OCI-LY7 (cell line): Measurements from ENCODE around the gene PRMT9. TPM values are rescaled to one million over a fixed set of nuclear protein-coding genes. Genes with fewer than 3 reads are reported as not detected.

Experiments used
- BruUV-seq: library from RNA; stranded (reverse); fragments of 400-500 nt; replicated peaks from 2 replicates; lab custom pipeline; 2021; lab: Mats Ljungman, UMichigan
- CTCF ChIA-PET: fragments of 300-600 bp; sonication (Branson Sonifier 250); formaldehyde crosslinking; loops from one replicate; lab custom pipeline; 2022; ENCODE audit warnings: antibody characterized with exemption; ENCODE audit not compliant: unreplicated experiment; lab: Charles Lee
- POLR2A ChIA-PET: fragments of 300-600 bp; sonication (Branson Sonifier 250); formaldehyde crosslinking; loops from one replicate; lab custom pipeline; 2022; ENCODE audit warnings: antibody characterized with exemption; lab: Charles Lee
- DNase-seq: peaks from one replicate; pipeline ENCODE4 v3.0.0-alpha.2; 2015; ENCODE audit warnings: low spot score
- H2AFZ ChIP-seq: fragments of 200-600 bp; sonication (generic), shearing (Covaris generic); 2 replicates; pipeline ENCODE4 v1.6.1; 2014; ENCODE audit warnings: mild to moderate bottlenecking, antibody characterized with exemption, low read length, moderate library complexity
- H3K27ac ChIP-seq: fragments of 200-600 bp; sonication (generic); 2 replicates; pipeline ENCODE4 v1.5.1; 2014; ENCODE audit warnings: mixed run types, low read depth, mild to moderate bottlenecking, moderate library complexity, low read length, inconsistent platforms; ENCODE audit not compliant: poor library complexity, severe bottlenecking
- H3K36me3 ChIP-seq: fragments of 200-600 bp; sonication (generic); 2 replicates; pipeline ENCODE4 v1.6.1; 2014; ENCODE audit warnings: mild to moderate bottlenecking, antibody characterized with exemption, low read length, moderate library complexity, mixed read lengths; ENCODE audit not compliant: insufficient read depth
- H3K4me1 ChIP-seq: fragments of 200-600 bp; sonication (generic); 2 replicates; pipeline ENCODE4 v1.5.1; 2014; ENCODE audit warnings: mild to moderate bottlenecking, low read length; ENCODE audit not compliant: insufficient read depth, poor library complexity, severe bottlenecking
- H3K4me2 ChIP-seq: fragments of 200-600 bp; sonication (generic); 2 replicates; pipeline ENCODE4 v1.6.1; 2014; ENCODE audit warnings: mild to moderate bottlenecking, low read length
- H3K4me3 ChIP-seq: fragments of 200-600 bp; sonication (generic); 2 replicates; pipeline ENCODE4 v1.5.1; 2014; ENCODE audit warnings: mild to moderate bottlenecking, low read depth, low read length; ENCODE audit not compliant: poor library complexity, severe bottlenecking
- H3K79me2 ChIP-seq: fragments of 200-600 bp; sonication (generic); 2 replicates; pipeline ENCODE4 v1.6.1; 2016; ENCODE audit warnings: low read depth, mild to moderate bottlenecking, low read length, moderate library complexity, mixed read lengths; ENCODE audit not compliant: insufficient read depth
- H3K9me2 ChIP-seq: fragments of 200-600 bp; sonication (generic); 2 replicates; pipeline ENCODE4 v1.6.1; 2016; ENCODE audit warnings: mild to moderate bottlenecking, low read length, mixed read lengths; ENCODE audit not compliant: insufficient read depth
- H3K9me3 ChIP-seq: fragments of 200-600 bp; sonication (generic); 2 replicates; pipeline ENCODE4 v1.6.1; 2014; ENCODE audit warnings: mild to moderate bottlenecking, mixed run types, low read length, mixed read lengths
- H4K20me1 ChIP-seq: fragments of 200-600 bp; sonication (generic); 2 replicates; pipeline ENCODE4 v1.6.1; 2014; ENCODE audit warnings: mild to moderate bottlenecking, antibody characterized with exemption, low read length, moderate library complexity, mixed read lengths; ENCODE audit not compliant: insufficient read depth
- CTCF ChIP-seq: fragments of 200-600 bp; sonication (generic); conservative IDR thresholded peaks from 2 replicates; pipeline ENCODE4 v1.5.1; 2014; ENCODE audit warnings: mild to moderate bottlenecking, antibody characterized with exemption, low read length, moderate library complexity, mixed read lengths
- EZH2phosphoT487 ChIP-seq: fragments of 200-600 bp; sonication (generic); IDR thresholded peaks from 2 replicates; pipeline ENCODE4 v1.6.1; 2018; ENCODE audit warnings: low read depth, borderline replicate concordance, mild to moderate bottlenecking, mixed run types, antibody characterized with exemption, low read length, moderate library complexity, mixed read lengths
- intact Hi-C: fragments of 100-400 bp; cut with micrococcal nuclease; formaldehyde crosslinking; loops from one replicate; pipeline ENCODE4 v1.10.0; 2022; ENCODE audit not compliant: unreplicated experiment
- total RNA-seq, 2 experiments: library from RNA; depleted of rRNA in 1 of 2; stranded (reverse); fragments of >200 nt in 1 of 2; shearing (Covaris generic) in 1 of 2; gene quantifications; 2 replicates each; pipeline ENCODE4 v1.2.3, GENCODE V29; 2014 to 2022

The PRMT9 gene
- total RNA-seq, 2 experiments from 2014 or later: 13.1 to 13.9 TPM

- ChIA-PET POLR2A (no interaction called here), CTCF (no interaction called here)
- TF ChIP-seq CTCF (no peak), EZH2phosphoT487 (no peak)
- no peaks in the 10 kb centered on the region for H3K9me3 ChIP-seq
- H3K9me2 ChIP-seq: no peaks in the 10 kb centered on the region
- no peak overlapping the region for H3K27ac ChIP-seq
- H2AFZ ChIP-seq: no peak overlapping the region
- DNase-seq: no peak
- no peak overlapping the region for H3K4me3 ChIP-seq
- H4K20me1 ChIP-seq: no peaks in the 10 kb centered on the region
- intact Hi-C loops: no loop called here
- no peaks in the 10 kb centered on the region for H3K79me2 ChIP-seq
- H3K36me3 ChIP-seq: no peaks in the 10 kb centered on the region
- H3K4me1 ChIP-seq: no peaks in the 10 kb centered on the region
- no TSS peak for BruUV-seq
- no peak overlapping the region for H3K4me2 ChIP-seq
Observed at GRCh38 chr4:147610686-147611085, 73.3 kb downstream of the PRMT9 start.

- Histone ChIP-seq H3K4me2 (no peak overlapping the region), H3K79me2 (no peaks in the 10 kb centered on the region), H3K4me3 (no peak overlapping the region), H3K9me3 (no peaks in the 10 kb centered on the region), H3K27ac (no peak overlapping the region), H4K20me1 (no peaks in the 10 kb centered on the region), H3K4me1 (no peaks in the 10 kb centered on the region), H3K36me3 (no peaks in the 10 kb centered on the region), H2AFZ (no peak overlapping the region), H3K9me2 (no peaks in the 10 kb centered on the region)
- CTCF ChIA-PET: no interaction called here
- intact Hi-C loops: no loop called here
- no peak for DNase-seq
- no TSS peak for BruUV-seq
- POLR2A ChIA-PET: interaction anchor here (0.8 to 1.0 kb wide), 2 partner anchors 9 kb away, joined by 3 read pairs; partner anchors contain the start of gene TMEM184C
- TF ChIP-seq EZH2phosphoT487: no peak
- TF ChIP-seq CTCF: no peak
Observed at GRCh38 chr4:147607471-147607870, 76.5 kb downstream of the PRMT9 start.

- POLR2A ChIA-PET: interaction anchor here (0.5 to 0.6 kb wide), 2 partner anchors 11 to 1076 kb away, joined by 3 read pairs; no protein-coding TSS in a partner anchor
- Histone ChIP-seq H3K36me3 (no peaks in the 10 kb centered on the region), H4K20me1 (no peaks in the 10 kb centered on the region), H3K4me1 (no peaks in the 10 kb centered on the region), H3K4me2 (no peak overlapping the region), H2AFZ (no peak overlapping the region), H3K27ac (no peak overlapping the region), H3K4me3 (no peak overlapping the region), H3K79me2 (no peaks in the 10 kb centered on the region), H3K9me3 (no peaks in the 10 kb centered on the region), H3K9me2 (no peaks in the 10 kb centered on the region)
- intact Hi-C loops: no loop called here
- BruUV-seq: no TSS peak
- TF ChIP-seq EZH2phosphoT487 (no peak), CTCF (no peak)
- CTCF ChIA-PET: interaction anchor here (0.6 kb wide), 1 partner anchor 10 kb away, joined by 3 read pairs; no protein-coding TSS in a partner anchor
- no peak for DNase-seq
Observed at GRCh38 chr4:147605499-147605898, 78.5 kb downstream of the PRMT9 start.
